ENCODE measurements around the gene FAM168B. TPM values are rescaled to one million over a fixed set of nuclear protein-coding genes. Genes with fewer than 3 reads are reported as not detected.
A peak's percentile ranks its signal among the peaks of the same experiment; 100 is the strongest.

Gene FAM168B
- total RNA-seq, 2 donors from 2014 or later: 125 to 192 TPM

DNA sequence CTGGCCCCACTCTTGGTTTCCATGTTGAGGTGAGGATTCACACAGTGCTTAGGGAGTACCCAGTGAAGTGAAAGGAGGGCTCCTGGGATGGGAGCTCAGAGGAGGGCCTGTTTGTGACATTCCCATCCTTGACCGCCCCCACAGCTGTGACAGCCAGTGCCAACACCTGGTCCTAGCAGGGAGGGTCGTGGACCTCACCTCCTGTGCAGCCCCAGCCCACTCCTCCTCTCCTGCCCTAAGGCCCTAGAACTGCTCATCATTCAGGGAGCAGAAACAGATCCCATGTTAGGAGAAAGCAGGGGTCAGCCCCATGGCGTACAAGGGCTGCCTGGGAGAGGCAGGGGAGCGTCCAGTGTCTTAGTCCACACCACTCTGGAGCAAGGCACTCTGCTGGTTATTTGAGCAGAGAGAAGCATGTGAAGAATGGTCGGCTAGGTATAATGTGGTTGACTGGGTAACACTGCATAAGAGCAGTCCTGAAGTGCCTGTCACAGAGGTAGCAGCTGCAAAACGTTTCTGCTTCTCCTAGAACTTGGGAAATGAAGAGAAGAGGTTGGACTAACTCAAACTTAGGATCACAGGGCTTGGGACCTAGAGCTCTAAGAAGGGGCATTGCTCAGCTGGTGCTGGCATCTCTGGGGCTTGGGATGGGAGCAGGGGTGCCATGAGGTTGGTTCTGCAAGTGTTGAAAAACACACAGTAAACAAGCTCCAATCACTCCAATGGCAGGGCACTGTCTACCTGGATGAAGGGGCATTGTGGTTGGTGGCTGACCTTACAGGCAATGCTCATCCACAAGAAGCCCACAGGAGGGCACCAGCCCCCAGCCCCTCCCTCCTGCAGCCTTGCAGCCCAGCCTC lies 55.6 kb downstream of the FAM168B start:
- Histone ChIP-seq H3K27ac (no peak overlapping the region), H3K4me3 (no peak overlapping the region), H3K36me3 (no peaks in the 10 kb centered on the region), H3K4me1 (replicated peaks) (no peaks in the 10 kb centered on the region), H3K27me3 (replicated peaks; ENCODE audit: insufficient read depth) (no peaks in the 10 kb centered on the region), H3K9me3 (no peaks in the 10 kb centered on the region)
- TF ChIP-seq POLR2A (IDR thresholded peaks at IDR 0.05) (no peak), CTCF (IDR thresholded peaks at IDR 0.05) (no peak)
- 71% methylated on average over 6 of the region's 6 CpGs for WGBS
- DNase-seq (ENCODE audit: low spot score): no peak
- intact Hi-C loops (cut with DNase I): no loop called here

GRCh38 chr2:131036696-131037397 lies 56.4 kb downstream of the FAM168B start:
- Histone ChIP-seq H3K27me3 (replicated peaks; ENCODE audit: insufficient read depth) (no peaks in the 10 kb centered on the region), H3K4me3 (no peak overlapping the region), H3K9me3 (no peaks in the 10 kb centered on the region), H3K27ac (no peak overlapping the region), H3K4me1 (replicated peaks) (no peaks in the 10 kb centered on the region), H3K36me3 (no peaks in the 10 kb centered on the region)
- no peak for TF ChIP-seq POLR2AphosphoS5 (IDR thresholded peaks at IDR 0.05)
- TF ChIP-seq CTCF (IDR thresholded peaks at IDR 0.05): no peak
- TF ChIP-seq POLR2A (IDR thresholded peaks at IDR 0.05): no peak
- DNase-seq (ENCODE audit: low spot score): no peak
- 89% methylated on average over 11 of the region's 11 CpGs for WGBS
- intact Hi-C loops (cut with DNase I): no loop called here

GRCh38 chr2:131036269-131036668 lies 57.0 kb downstream of the FAM168B start:
- 86% methylated on average over 6 of the region's 6 CpGs for WGBS
- Histone ChIP-seq H3K4me1 (replicated peaks) (no peaks in the 10 kb centered on the region), H3K27me3 (replicated peaks; ENCODE audit: insufficient read depth) (no peaks in the 10 kb centered on the region), H3K27ac (no peak overlapping the region), H3K4me3 (no peak overlapping the region), H3K9me3 (no peaks in the 10 kb centered on the region), H3K36me3 (no peaks in the 10 kb centered on the region)
- no peak for DNase-seq (ENCODE audit: low spot score)
- intact Hi-C loops (cut with DNase I): no loop called here
- TF ChIP-seq POLR2A (IDR thresholded peaks at IDR 0.05): no peak
- TF ChIP-seq CTCF (IDR thresholded peaks at IDR 0.05): no peak
- TF ChIP-seq POLR2AphosphoS5 (IDR thresholded peaks at IDR 0.05): no peak

- Histone ChIP-seq H3K36me3 (no peaks in the 10 kb centered on the region), H3K4me3 (peak overlapping the region in 1 of 2 donors; percentile 41), H3K9me3 (no peaks in the 10 kb centered on the region), H3K27me3 (replicated peaks; ENCODE audit: insufficient read depth) (no peaks in the 10 kb centered on the region), H3K27ac (no peak overlapping the region), H3K4me1 (replicated peaks) (no peaks in the 10 kb centered on the region)
- DNase-seq (ENCODE audit: low spot score): no peak
- WGBS: 51% methylated on average over 9 of the region's 10 CpGs
- intact Hi-C loops (cut with DNase I): no loop called here
- TF ChIP-seq POLR2AphosphoS5 (IDR thresholded peaks at IDR 0.05) (no peak), POLR2A (IDR thresholded peaks at IDR 0.05) (no peak), CTCF (IDR thresholded peaks at IDR 0.05) (no peak)
These were observed 57.4 kb downstream of the FAM168B start for GRCh38 chr2:131035826-131036231.

All from prostate gland (tissue), 2 donors.